GM12865 (cell line): ENCODE results near the gene ATP2B2.

ENCODE experiments used
- DNase-seq: peaks from one replicate; pipeline ENCODE4 v3.0.0; 2010; ENCODE audit warnings: low read depth
- H3K4me3 ChIP-seq: 2 replicates; pipeline ENCODE4 v1.5.1; 2011; ENCODE audit warnings: mild to moderate bottlenecking, low read depth, low read length, control low read depth
- CTCF ChIP-seq: IDR thresholded peaks from 2 replicates; pipeline ENCODE4 v1.5.1; 2011; ENCODE audit warnings: low read length, control low read depth, low read depth, inconsistent platforms; ENCODE audit not compliant: insufficient read depth; ENCODE audit errors: missing control alignments

Gene ATP2B2

GRCh38 chr3:10350324-10350985, 154.9 kb downstream of the ATP2B2 start:
- no peak for DNase-seq
- H3K4me3 ChIP-seq: no peak overlapping the region
- TF ChIP-seq CTCF: no peak

GRCh38 chr3:10349801-10350200, 155.6 kb downstream of the ATP2B2 start:
- DNase-seq: no peak
- TF ChIP-seq CTCF: no peak
- no peak overlapping the region for H3K4me3 ChIP-seq

- no peak for TF ChIP-seq CTCF
- no peak overlapping the region for H3K4me3 ChIP-seq
Measured at GRCh38 chr3:10348404-10348721, 157.0 kb downstream of the ATP2B2 start.

GRCh38 chr3:10347648-10348403, 157.6 kb downstream of the ATP2B2 start:
- no peak for TF ChIP-seq CTCF
- no peak for DNase-seq
- H3K4me3 ChIP-seq: no peak overlapping the region

More at GRCh38 chr3:10348404-10348721, 157.0 kb downstream of the ATP2B2 start:
- DNase-seq: no peak

GRCh38 chr3:10345911-10346310, 159.5 kb downstream of the ATP2B2 start:
- TF ChIP-seq CTCF: no peak
- no peak overlapping the region for H3K4me3 ChIP-seq
- DNase-seq: no peak

GRCh38 chr3:10344944-10345575, 160.3 kb downstream of the ATP2B2 start:
- no peak overlapping the region for H3K4me3 ChIP-seq
- TF ChIP-seq CTCF: no peak
- no peak for DNase-seq
